Measurements from ENCODE around the gene ATP2B1.

The ATP2B1 gene

GRCh38 chr12:89636052-89636775 lies 72.4 kb downstream of the ATP2B1 start:
- Histone ChIP-seq H3K27me3 (ENCODE audit: control insufficient read depth, insufficient read depth, low read length) (no peaks in the 10 kb centered on the region), H3K4me3 (ENCODE audit: low read length) (no peak overlapping the region), H3K9me3 (ENCODE audit: control insufficient read depth, insufficient read depth, low read length) (no peaks in the 10 kb centered on the region), H3K36me3 (ENCODE audit: control insufficient read depth, insufficient read depth, low read length) (no peaks in the 10 kb centered on the region), H3K4me1 (ENCODE audit: control insufficient read depth, insufficient read depth, low read length) (no peaks in the 10 kb centered on the region), H3K27ac (ENCODE audit: low read length) (no peak overlapping the region)
- WGBS (ENCODE audit: insufficient coverage, insufficient read length): no CpG with 5 or more reads among the region's 5 CpGs
- no peak for DNase-seq (ENCODE audit: low read depth, low spot score)

GRCh38 chr12:89634508-89634907 lies 74.1 kb downstream of the ATP2B1 start:
- no peaks in the 10 kb centered on the region for H3K9me3 ChIP-seq (ENCODE audit: control insufficient read depth, insufficient read depth, low read length)
- H3K4me1 ChIP-seq (ENCODE audit: control insufficient read depth, insufficient read depth, low read length): no peaks in the 10 kb centered on the region
- no peak overlapping the region for H3K4me3 ChIP-seq (ENCODE audit: low read length)
- no CpG with 5 or more reads among the region's 3 CpGs for WGBS (ENCODE audit: insufficient coverage, insufficient read length)
- no peaks in the 10 kb centered on the region for H3K36me3 ChIP-seq (ENCODE audit: control insufficient read depth, insufficient read depth, low read length)
- no peak for DNase-seq (ENCODE audit: low read depth, low spot score)
- no peak overlapping the region for H3K27ac ChIP-seq (ENCODE audit: low read length)
- H3K27me3 ChIP-seq (ENCODE audit: control insufficient read depth, insufficient read depth, low read length): no peaks in the 10 kb centered on the region

GRCh38 chr12:89632778-89633177 lies 75.9 kb downstream of the ATP2B1 start:
- Histone ChIP-seq H3K27ac (ENCODE audit: low read length) (no peak overlapping the region), H3K27me3 (ENCODE audit: control insufficient read depth, insufficient read depth, low read length) (no peaks in the 10 kb centered on the region), H3K4me3 (ENCODE audit: low read length) (no peak overlapping the region), H3K4me1 (ENCODE audit: control insufficient read depth, insufficient read depth, low read length) (no peaks in the 10 kb centered on the region), H3K36me3 (ENCODE audit: control insufficient read depth, insufficient read depth, low read length) (no peaks in the 10 kb centered on the region), H3K9me3 (ENCODE audit: control insufficient read depth, insufficient read depth, low read length) (no peaks in the 10 kb centered on the region)
- no peak for DNase-seq (ENCODE audit: low read depth, low spot score)
- WGBS (ENCODE audit: insufficient coverage, insufficient read length): no CpG with 5 or more reads among the region's 1 CpG

DNA sequence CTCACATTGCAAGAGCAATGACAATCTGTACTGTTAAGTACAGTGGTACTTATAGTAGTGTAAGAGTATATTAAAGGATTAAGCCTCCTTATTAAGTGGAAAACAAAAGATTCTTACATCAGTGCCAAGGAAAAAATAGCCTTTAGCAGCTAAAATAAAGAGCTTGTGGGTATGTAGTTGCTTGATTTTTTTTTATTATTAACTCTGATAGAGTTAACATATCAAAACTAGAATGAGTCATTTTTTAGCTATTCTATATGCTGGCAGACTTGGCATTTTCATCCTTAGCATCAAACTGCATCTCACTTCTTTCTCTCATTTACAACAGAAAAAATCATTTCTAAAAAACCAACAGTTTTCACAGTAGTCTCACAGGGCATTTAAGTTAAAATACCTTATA lies 86.5 kb downstream of the ATP2B1 start:
- DNase-seq (ENCODE audit: low read depth, low spot score): no peak
- Histone ChIP-seq H3K36me3 (ENCODE audit: control insufficient read depth, insufficient read depth, low read length) (no peaks in the 10 kb centered on the region), H3K27me3 (ENCODE audit: control insufficient read depth, insufficient read depth, low read length) (no peaks in the 10 kb centered on the region), H3K9me3 (ENCODE audit: control insufficient read depth, insufficient read depth, low read length) (no peaks in the 10 kb centered on the region), H3K4me1 (ENCODE audit: control insufficient read depth, insufficient read depth, low read length) (no peaks in the 10 kb centered on the region), H3K4me3 (ENCODE audit: low read length) (no peak overlapping the region), H3K27ac (ENCODE audit: low read length) (no peak overlapping the region)

- H3K4me1 ChIP-seq (ENCODE audit: control insufficient read depth, insufficient read depth, low read length): no peaks in the 10 kb centered on the region
- DNase-seq (ENCODE audit: low read depth, low spot score): no peak
- WGBS (ENCODE audit: insufficient coverage, insufficient read length): no CpG with 5 or more reads among the region's 1 CpG
- H3K9me3 ChIP-seq (ENCODE audit: control insufficient read depth, insufficient read depth, low read length): no peaks in the 10 kb centered on the region
- no peak overlapping the region for H3K27ac ChIP-seq (ENCODE audit: low read length)
- H3K4me3 ChIP-seq (ENCODE audit: low read length): no peak overlapping the region
- H3K36me3 ChIP-seq (ENCODE audit: control insufficient read depth, insufficient read depth, low read length): no peaks in the 10 kb centered on the region
- H3K27me3 ChIP-seq (ENCODE audit: control insufficient read depth, insufficient read depth, low read length): no peaks in the 10 kb centered on the region
Measured at GRCh38 chr12:89621521-89621920, 87.1 kb downstream of the ATP2B1 start.

- H3K9me3 ChIP-seq (ENCODE audit: control insufficient read depth, insufficient read depth, low read length): no peaks in the 10 kb centered on the region
- H3K27me3 ChIP-seq (ENCODE audit: control insufficient read depth, insufficient read depth, low read length): no peaks in the 10 kb centered on the region
- no peak overlapping the region for H3K27ac ChIP-seq (ENCODE audit: low read length)
- no peaks in the 10 kb centered on the region for H3K4me1 ChIP-seq (ENCODE audit: control insufficient read depth, insufficient read depth, low read length)
- H3K4me3 ChIP-seq (ENCODE audit: low read length): no peak overlapping the region
- DNase-seq (ENCODE audit: low read depth, low spot score): no peak
- WGBS (ENCODE audit: insufficient coverage, insufficient read length): no CpG with 5 or more reads among the region's 2 CpGs
- no peaks in the 10 kb centered on the region for H3K36me3 ChIP-seq (ENCODE audit: control insufficient read depth, insufficient read depth, low read length)
Measured at GRCh38 chr12:89619764-89620163, 88.9 kb downstream of the ATP2B1 start.

- no peak for DNase-seq (ENCODE audit: low read depth, low spot score)
- no peaks in the 10 kb centered on the region for H3K36me3 ChIP-seq (ENCODE audit: control insufficient read depth, insufficient read depth, low read length)
- H3K9me3 ChIP-seq (ENCODE audit: control insufficient read depth, insufficient read depth, low read length): no peaks in the 10 kb centered on the region
- no peak overlapping the region for H3K4me3 ChIP-seq (ENCODE audit: low read length)
- no peaks in the 10 kb centered on the region for H3K4me1 ChIP-seq (ENCODE audit: control insufficient read depth, insufficient read depth, low read length)
- no peaks in the 10 kb centered on the region for H3K27me3 ChIP-seq (ENCODE audit: control insufficient read depth, insufficient read depth, low read length)
- WGBS (ENCODE audit: insufficient coverage, insufficient read length): no CpG with 5 or more reads among the region's 2 CpGs
- H3K27ac ChIP-seq (ENCODE audit: low read length): no peak overlapping the region
Measured at GRCh38 chr12:89618113-89618862, 90.3 kb downstream of the ATP2B1 start.

DNA sequence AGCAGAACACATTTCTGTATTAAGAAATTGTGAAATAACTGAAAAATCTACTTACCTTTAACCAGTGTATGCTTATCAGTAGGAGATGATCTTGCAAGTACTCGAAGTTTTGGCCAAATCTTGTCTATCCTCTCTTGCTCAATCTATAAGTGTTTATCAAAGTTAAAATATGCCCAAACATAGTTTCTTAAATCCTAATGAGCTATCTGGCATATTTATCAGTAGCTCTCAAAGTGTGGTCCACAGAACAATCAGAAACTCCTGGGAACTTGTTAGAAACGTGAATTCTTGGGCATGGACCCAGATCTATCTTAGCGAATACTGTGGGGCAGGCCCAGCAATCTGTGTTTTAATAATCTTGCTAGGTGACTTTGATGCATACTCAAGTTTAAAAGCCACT lies 98.3 kb downstream of the ATP2B1 start:
- no CpG with 5 or more reads among the region's 3 CpGs for WGBS (ENCODE audit: insufficient coverage, insufficient read length)
- Histone ChIP-seq H3K4me3 (ENCODE audit: low read length) (no peak overlapping the region), H3K36me3 (ENCODE audit: control insufficient read depth, insufficient read depth, low read length) (no peaks in the 10 kb centered on the region), H3K9me3 (ENCODE audit: control insufficient read depth, insufficient read depth, low read length) (no peaks in the 10 kb centered on the region), H3K27me3 (ENCODE audit: control insufficient read depth, insufficient read depth, low read length) (no peaks in the 10 kb centered on the region), H3K4me1 (ENCODE audit: control insufficient read depth, insufficient read depth, low read length) (no peaks in the 10 kb centered on the region), H3K27ac (ENCODE audit: low read length) (no peak overlapping the region)
- no peak for DNase-seq (ENCODE audit: low read depth, low spot score)

DNA sequence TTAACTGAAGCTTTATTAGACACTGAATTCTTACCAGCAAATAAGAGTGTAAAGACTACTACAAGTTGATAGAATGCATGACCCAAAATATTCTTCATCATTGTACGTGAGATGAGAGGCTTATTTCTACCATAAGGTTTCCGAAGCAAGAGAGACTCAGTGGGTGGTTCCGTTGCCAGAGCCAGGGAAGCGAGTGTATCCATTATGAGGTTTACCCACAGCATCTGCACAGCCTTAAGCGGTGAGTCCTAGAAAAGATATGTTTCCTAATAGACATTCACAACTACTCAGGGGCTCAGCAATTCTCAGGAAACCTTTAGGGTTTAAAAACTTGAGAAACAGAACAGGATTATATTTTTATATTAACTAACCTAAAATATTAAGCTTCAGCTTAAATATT lies 105.0 kb downstream of the ATP2B1 start:
- H3K36me3 ChIP-seq (ENCODE audit: control insufficient read depth, insufficient read depth, low read length): no peaks in the 10 kb centered on the region
- H3K27me3 ChIP-seq (ENCODE audit: control insufficient read depth, insufficient read depth, low read length): no peaks in the 10 kb centered on the region
- H3K4me3 ChIP-seq (ENCODE audit: low read length): no peak overlapping the region
- H3K4me1 ChIP-seq (ENCODE audit: control insufficient read depth, insufficient read depth, low read length): peaks cover 2% of the 10 kb centered on the region; the same call in 1 of the 2 replicates
- DNase-seq (ENCODE audit: low read depth, low spot score): no peak
- H3K27ac ChIP-seq (ENCODE audit: low read length): no peak overlapping the region
- no CpG with 5 or more reads among the region's 5 CpGs for WGBS (ENCODE audit: insufficient coverage, insufficient read length)
- no peaks in the 10 kb centered on the region for H3K9me3 ChIP-seq (ENCODE audit: control insufficient read depth, insufficient read depth, low read length)

GRCh38 chr12:89597770-89598169 lies 110.9 kb downstream of the ATP2B1 start:
- H3K4me1 ChIP-seq (ENCODE audit: control insufficient read depth, insufficient read depth, low read length): peaks cover 2% of the 10 kb centered on the region; the same call in 1 of the 2 replicates
- H3K27me3 ChIP-seq (ENCODE audit: control insufficient read depth, insufficient read depth, low read length): no peaks in the 10 kb centered on the region
- DNase-seq (ENCODE audit: low read depth, low spot score): no peak
- no peaks in the 10 kb centered on the region for H3K36me3 ChIP-seq (ENCODE audit: control insufficient read depth, insufficient read depth, low read length)
- H3K9me3 ChIP-seq (ENCODE audit: control insufficient read depth, insufficient read depth, low read length): no peaks in the 10 kb centered on the region
- WGBS (ENCODE audit: insufficient coverage, insufficient read length): no CpG with 5 or more reads among the region's 1 CpG
- H3K4me3 ChIP-seq (ENCODE audit: low read length): no peak overlapping the region
- no peak overlapping the region for H3K27ac ChIP-seq (ENCODE audit: low read length)

- WGBS (ENCODE audit: insufficient coverage, insufficient read length): no CpG with 5 or more reads among the region's 4 CpGs
- no peaks in the 10 kb centered on the region for H3K36me3 ChIP-seq (ENCODE audit: control insufficient read depth, insufficient read depth, low read length)
Measured at GRCh38 chr12:89597210-89597609, 111.4 kb downstream of the ATP2B1 start.

More at GRCh38 chr12:89597210-89597609, 111.4 kb downstream of the ATP2B1 start:
- Histone ChIP-seq H3K4me3 (ENCODE audit: low read length) (no peak overlapping the region), H3K4me1 (ENCODE audit: control insufficient read depth, insufficient read depth, low read length) (peaks cover 2% of the 10 kb centered on the region; the same call in 1 of the 2 replicates), H3K27me3 (ENCODE audit: control insufficient read depth, insufficient read depth, low read length) (no peaks in the 10 kb centered on the region), H3K27ac (ENCODE audit: low read length) (no peak overlapping the region), H3K9me3 (ENCODE audit: control insufficient read depth, insufficient read depth, low read length) (no peaks in the 10 kb centered on the region)
- DNase-seq (ENCODE audit: low read depth, low spot score): no peak

Data from iPS DF 6.9 (cell line).